Stimulated activated CD4-positive, alpha-beta T cell treated with anti-CD3 and anti-CD28 coated beads, Interleukin-4, amount 100 ng/mL, for 4 hours (primary cell): ENCODE data around the gene RNF224.
A peak's percentile ranks its signal among the peaks of the same experiment; 100 is the strongest.

Experiments used
- DNase-seq, 2 experiments: peaks; one replicate each; pipeline ENCODE4 v3.0.0-alpha.2; 2020

Gene RNF224

DNA sequence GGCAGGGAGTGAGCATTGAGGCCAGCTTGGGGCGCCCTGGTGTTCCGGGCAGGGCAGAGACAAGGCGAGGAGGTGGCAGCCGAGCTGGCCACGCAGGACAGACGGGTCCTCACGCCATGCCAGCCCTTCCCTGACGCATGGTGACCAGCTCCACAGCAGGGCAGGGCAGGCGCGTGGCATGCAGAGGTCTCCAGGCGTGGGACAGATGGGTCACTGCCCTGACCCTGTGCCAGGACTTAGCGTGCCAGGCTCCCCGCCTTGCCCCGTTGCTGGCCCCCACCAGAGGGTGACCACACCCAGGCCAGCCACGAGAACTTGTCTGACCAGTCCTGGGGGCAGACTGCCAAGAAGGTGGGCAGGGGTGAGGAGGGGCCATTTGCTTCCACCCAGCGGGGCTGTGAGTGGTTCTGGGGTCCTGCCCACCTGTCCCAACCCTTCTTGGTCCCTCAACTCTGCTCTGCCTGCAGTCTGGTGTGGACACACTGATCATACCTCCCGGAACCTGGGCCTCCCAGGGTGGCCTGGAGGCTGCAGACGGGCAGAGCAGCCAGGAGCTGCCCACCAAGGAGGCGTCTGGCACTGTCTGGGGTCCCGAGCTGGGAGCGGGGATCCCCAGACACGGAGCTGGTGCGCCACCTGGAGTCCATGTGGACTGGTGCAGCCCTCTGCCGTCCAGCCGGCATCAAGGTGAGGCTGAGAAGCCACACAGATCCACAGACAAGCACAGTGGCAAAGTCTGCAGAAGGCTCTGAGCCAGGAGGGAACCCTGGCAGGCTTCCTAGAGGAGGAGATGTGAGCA, at the start of gene RNF224:
RNF224 (plus strand) TSS at position 449 of the 799 bp plus-strand sequence. CDS start 834 bp downstream, outside the sequence.
- peak; percentile 77 for DNase-seq

GRCh38 chr9:137178201-137178938, 48.9 kb upstream of the RNF224 start:
- no peak for DNase-seq

DNA sequence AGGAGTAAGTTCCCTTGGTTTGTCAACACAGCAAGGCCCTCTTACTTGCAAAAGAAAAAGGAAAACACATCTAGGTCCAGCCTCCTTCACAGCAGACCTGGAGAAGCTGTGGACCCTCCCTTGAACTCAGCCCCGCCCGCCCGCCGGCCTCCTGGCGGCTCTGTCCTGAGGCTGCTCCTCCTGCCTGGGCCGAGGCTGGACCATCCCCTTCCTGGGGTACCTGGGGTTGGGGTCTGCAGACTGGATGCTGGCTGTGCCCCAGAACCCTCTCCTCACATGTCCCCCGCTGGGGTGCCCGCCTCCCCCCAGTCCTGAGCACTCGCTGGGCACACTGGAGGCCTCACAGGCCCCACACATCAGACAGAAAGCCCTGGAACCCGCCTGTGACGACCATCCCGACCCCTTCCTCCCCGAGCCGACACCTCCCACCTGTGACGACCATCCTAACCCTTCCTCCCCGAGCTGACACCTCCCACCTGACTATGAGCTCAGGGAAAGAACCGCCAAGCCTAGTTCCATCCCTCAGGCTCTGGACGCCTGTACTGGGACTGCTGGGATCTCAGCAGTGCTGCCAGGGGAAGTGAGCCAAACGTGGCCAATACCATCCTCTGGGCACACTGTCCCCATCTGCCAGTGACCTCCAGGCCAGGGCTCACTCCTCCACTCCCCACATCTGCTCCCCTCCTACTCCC, 48.2 kb upstream of the RNF224 start:
- DNase-seq: no peak

- DNase-seq: no peak
Measured at GRCh38 chr9:137179761-137180160, 47.5 kb upstream of the RNF224 start.

GRCh38 chr9:137180491-137180890, 46.8 kb upstream of the RNF224 start:
- DNase-seq: no peak

- no peak for DNase-seq
Measured at GRCh38 chr9:137181680-137182079, 45.6 kb upstream of the RNF224 start.

DNA sequence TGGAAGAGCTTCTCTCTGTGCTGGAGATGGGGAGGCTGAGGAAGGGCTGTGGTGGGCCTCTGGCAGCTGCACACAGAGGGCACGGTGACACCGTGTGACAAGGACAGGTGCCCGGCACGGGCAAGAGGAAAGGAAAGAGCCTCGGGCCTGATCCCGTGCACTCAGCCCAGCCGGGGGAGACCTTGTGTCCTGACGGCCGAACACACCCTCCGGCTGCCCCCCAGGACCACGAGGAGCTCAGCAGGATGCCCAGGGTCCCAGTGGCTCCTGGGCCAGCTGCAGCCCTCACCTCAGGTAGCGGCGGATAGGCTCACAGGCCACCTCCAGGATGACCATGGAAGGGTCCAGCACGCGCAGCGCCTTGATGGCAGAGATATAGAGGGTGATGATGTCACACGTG, 44.5 kb upstream of the RNF224 start:
- DNase-seq: no peak

- DNase-seq: no peak
Measured at GRCh38 chr9:137183980-137184595, 43.2 kb upstream of the RNF224 start.

DNA sequence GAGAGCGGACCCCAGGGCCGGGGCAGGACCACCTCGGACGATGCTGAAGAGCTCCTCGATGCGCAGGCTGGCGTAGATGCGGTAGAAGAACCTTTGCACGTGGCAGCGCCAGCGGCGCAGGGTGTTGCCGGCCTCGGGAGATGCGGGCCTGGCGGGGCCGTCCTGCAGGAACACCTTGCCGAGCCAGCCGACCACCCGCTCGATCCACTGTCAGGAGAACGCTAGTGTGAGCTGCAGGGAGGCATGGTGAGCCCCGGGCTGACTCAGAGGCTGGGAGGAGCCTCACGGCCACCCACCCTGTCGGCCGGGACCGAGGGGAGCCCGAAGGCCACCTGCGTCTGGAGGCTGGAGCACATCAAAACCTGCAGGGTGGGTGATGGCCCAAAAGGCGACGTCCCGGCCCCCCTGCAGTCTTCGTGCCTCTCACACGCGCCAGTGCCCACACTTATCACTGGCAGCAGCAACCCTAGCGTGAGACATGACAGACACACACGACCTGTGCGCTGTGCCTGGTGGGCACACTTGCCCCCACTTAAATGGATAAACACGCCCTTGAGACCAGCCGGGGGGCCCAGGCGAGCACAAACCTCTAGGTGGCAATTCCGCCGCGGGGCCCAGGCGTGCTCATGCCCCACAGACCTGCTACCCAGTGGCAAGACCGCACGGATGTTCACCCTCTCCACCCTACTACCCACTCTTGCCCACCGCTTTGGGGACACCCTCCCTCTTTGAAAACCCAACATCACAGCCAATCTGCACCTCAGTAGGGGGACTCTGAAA, 42.2 kb upstream of the RNF224 start:
- DNase-seq: no peak

DNA sequence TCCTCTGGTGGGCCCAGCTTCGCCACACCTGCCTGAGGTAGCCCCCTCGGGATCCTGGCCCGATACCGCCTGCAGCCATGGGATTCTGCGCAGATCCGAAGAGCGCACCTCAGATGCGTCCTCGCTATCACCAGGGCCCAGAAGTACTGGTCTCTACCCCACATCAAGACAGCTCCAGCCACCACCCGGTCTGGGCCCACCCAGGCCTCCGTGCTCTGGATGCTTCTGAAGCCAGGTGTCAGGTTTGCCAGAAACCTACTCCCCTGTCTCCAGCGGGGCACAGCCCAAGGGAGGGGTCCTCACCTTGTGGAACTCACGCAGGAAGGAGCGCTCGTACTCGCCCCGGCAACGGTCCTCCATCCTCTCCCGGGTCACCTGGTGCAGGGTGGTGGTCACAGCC, 41.4 kb upstream of the RNF224 start:
- DNase-seq: no peak

DNA sequence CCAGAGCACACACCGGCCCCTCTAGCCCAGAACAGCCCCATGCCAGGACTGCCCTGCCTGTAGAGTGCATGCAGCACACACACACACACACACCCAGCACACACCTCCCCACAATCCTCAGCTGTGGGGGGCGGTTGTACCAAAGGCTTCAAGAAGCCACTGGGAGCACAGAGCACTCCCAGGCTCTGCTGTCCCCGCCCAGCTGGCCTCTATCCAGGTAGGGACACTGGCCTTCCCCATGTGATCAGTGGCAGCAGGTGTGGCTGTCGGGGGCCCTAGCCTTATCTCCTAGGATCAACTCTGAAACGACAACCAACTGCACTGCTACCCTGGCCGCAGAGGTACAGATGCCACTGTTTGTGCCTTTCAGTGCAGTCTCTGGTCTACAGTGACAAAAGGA, 40.9 kb upstream of the RNF224 start:
- DNase-seq: no peak

DNA sequence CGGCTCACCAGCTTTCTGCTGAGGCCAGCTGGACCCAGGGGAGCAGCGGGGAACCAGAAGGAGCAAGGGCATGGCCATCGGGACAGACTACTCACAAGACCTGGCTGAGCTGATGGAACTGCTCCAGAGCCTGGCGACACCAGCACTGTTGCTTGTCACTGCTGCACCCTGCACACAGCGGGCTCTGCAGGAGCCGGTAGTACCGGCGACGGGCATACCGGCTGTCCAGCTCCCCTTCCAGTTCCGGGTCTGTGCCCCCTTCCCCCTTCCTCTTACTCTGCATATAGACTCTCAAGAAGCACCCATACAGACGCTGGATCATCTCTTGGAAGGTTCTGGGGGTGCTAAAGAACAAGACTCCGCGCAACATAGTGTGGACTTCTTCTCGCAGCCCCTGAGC, 39.9 kb upstream of the RNF224 start:
- no peak for DNase-seq

GRCh38 chr9:137188086-137188489, 39.2 kb upstream of the RNF224 start:
- no peak for DNase-seq

- DNase-seq: peak; percentile 87 to 95
Measured at GRCh38 chr9:137188490-137189296, 38.6 kb upstream of the RNF224 start, which contains the start of the genes ANAPC2 and SSNA1. ANAPC2 (minus strand) TSS chr9:137188560; CDS start chr9:137188532, 28 bp downstream. SSNA1 (plus strand) TSS chr9:137188676; CDS start chr9:137188727, 51 bp downstream.

GRCh38 chr9:137189297-137190295, 37.7 kb upstream of the RNF224 start:
- no peak for DNase-seq

DNA sequence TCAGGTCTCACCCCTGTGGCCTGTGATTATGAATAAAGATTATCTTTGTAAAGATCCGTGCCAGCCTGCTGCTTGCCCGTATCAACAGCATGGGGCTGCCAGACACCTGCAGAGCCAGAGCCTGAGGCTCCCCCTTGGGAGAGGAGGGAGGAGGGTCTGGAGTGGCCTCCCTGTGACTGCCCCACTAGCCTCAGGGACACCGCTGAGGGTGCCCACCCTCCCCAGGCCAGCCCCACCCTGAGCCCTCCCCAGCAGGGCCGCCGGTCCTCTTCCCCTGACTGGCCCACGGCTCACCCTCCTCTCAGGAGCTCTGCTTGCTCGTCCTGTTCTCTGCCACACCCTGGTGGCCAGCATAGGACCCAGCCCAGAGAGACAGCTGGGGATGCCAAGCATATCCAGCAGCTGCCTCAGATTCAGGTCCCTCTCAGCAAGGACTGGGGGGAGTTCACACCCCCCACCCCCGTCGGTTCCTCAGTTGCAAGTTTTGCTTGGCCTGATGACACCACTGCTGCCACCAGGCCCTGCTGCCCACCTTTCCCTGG, 36.9 kb upstream of the RNF224 start:
- DNase-seq: no peak

DNA sequence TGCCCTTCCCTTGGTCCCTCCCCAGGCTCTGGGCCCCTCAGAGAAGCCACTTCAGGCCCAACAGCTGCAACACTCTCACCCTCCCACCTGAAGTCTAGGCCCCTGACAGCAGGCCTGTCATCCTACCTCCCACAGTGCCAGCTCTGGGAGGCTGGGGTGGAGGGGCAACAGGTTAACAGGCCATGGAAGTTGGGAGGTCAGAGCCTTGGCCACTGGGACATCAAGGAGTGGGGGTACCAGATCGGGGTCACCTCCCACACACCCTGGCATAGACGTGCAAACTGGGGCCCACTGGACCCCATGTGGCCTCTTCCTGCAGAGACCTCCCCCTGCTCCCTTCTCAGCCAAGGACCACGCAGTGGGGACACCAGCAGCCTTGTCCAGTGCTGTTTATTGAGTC, 36.1 kb upstream of the RNF224 start:
- DNase-seq: no peak

- no peak for DNase-seq
Measured at GRCh38 chr9:137191691-137192447, 35.4 kb upstream of the RNF224 start.

GRCh38 chr9:137192448-137192780, 34.9 kb upstream of the RNF224 start:
- no peak for DNase-seq
